Naive thymus-derived CD8-positive, alpha-beta T cell (primary cell): Measurements from ENCODE around the gene RASA4B. TPM values are rescaled to one million over a fixed set of nuclear protein-coding genes. Genes with fewer than 3 reads are reported as not detected.
"Not testable (repeated sequence)": the region's sequence is repeated elsewhere in the genome, so short reads cannot be mapped to it uniquely, and the experiment has no call there.

Experiments used
- ATAC-seq, 2 donors: fragments of 150-1000 bp; cut with Tn5 transposase in 1 of 2; sonication (Bioruptor Pico), chemical (Tn5 transposase) in 1 of 2; 1 replicate in 1 of 2; 2 replicates in 1 of 2; pipeline ENCODE4 v1.10.0; 2021; ENCODE audit warnings: mild to moderate bottlenecking in 2 of 2, moderate library complexity in 2 of 2
- POLR2A ChIA-PET: fragments of 350-600 bp; sonication (Branson Sonifier 250); formaldehyde crosslinking; loops from one replicate; lab custom pipeline; 2021; ENCODE audit warnings: antibody characterized with exemption; lab: Charles Lee
- DNase-seq, 10 donors: peaks; one replicate each; pipeline versions ENCODE4 v3.0.0 to v3.0.0-alpha.2; 2020 to 2022
- H3K27ac Mint-ChIP-seq, 10 donors: one replicate each; pipeline ENCODE4 v1.8.0; 2020 to 2022; ENCODE audit warnings: mild to moderate bottlenecking in 10 of 10, mixed read lengths in 10 of 10, moderate library complexity in 4 of 10, inconsistent platforms in 1 of 10
- H3K27me3 Mint-ChIP-seq, 5 donors: one replicate each; pipeline ENCODE4 v1.8.0; 2021 to 2022; ENCODE audit warnings: mixed read lengths in 5 of 5
- H3K36me3 Mint-ChIP-seq, 3 donors: one replicate each; pipeline ENCODE4 v1.8.0; 2020 to 2022; ENCODE audit warnings: mixed read lengths in 3 of 3, mild to moderate bottlenecking in 2 of 3, inconsistent platforms in 1 of 3
- H3K4me1 Mint-ChIP-seq, 4 donors: one replicate each; pipeline ENCODE4 v1.8.0; 2021 to 2022; ENCODE audit warnings: mixed read lengths in 4 of 4
- H3K4me3 Mint-ChIP-seq, 10 donors: one replicate each; pipeline ENCODE4 v1.8.0; 2020 to 2022; ENCODE audit warnings: mild to moderate bottlenecking in 10 of 10, mixed read lengths in 10 of 10, moderate library complexity in 6 of 10, inconsistent platforms in 1 of 10
- H3K9me3 Mint-ChIP-seq, 9 donors: one replicate each; pipeline ENCODE4 v1.8.0; 2020 to 2022; ENCODE audit warnings: mixed read lengths in 9 of 9, mild to moderate bottlenecking in 3 of 9, inconsistent platforms in 1 of 9, moderate library complexity in 1 of 9
- polyA plus RNA-seq, 3 donors: library from polyadenylated mRNA; unstranded; fragments of 300-500 nt; fragmentation: Illumina TruSeq; gene quantifications; one replicate each; pipeline ENCODE4 v1.2.3, GENCODE V29; 2021
- total RNA-seq, 8 experiments: library from RNA in 2 of 8; stranded (reverse) in 2 of 8; gene quantifications; one replicate each; pipeline ENCODE4 v1.2.3 and lab custom pipeline; 2021 to 2026

RASA4B gene
- total and polyA plus RNA-seq, 5 experiments from 2014 or later: 7.8 to 35.0 (median 15.7) TPM

DNA sequence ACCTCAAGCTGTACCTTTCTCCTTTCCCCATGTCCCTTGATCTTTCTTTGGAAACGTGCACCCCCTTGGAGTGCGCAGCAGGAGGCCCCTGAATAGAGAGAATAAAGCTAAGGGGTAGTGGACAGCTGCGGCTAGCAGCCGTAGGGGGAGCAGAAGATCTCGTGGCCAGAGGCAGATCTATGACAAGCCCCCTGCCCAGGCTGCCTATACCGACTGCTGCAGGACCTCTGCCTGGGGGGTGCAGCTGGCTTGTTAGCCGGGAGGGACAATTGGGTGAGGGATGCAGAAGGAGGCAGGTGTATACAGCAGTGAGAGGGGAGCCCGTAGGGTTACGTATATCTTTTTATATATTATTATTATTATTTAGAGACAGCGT is 38.4 kb downstream of the RASA4B start:
- peak overlapping the region in 1 of 10 donors; percentile 66 for H3K4me3 Mint-ChIP-seq
- DNase-seq, POLR2A ChIA-PET, H3K27me3 Mint-ChIP-seq, H3K36me3 Mint-ChIP-seq, H3K4me1 Mint-ChIP-seq, H3K9me3 Mint-ChIP-seq: not testable (repeated sequence)
- peak; percentile 5 to 14 for ATAC-seq
- H3K27ac Mint-ChIP-seq: peak overlapping the region in 1 of 10 donors; percentile 84

DNA sequence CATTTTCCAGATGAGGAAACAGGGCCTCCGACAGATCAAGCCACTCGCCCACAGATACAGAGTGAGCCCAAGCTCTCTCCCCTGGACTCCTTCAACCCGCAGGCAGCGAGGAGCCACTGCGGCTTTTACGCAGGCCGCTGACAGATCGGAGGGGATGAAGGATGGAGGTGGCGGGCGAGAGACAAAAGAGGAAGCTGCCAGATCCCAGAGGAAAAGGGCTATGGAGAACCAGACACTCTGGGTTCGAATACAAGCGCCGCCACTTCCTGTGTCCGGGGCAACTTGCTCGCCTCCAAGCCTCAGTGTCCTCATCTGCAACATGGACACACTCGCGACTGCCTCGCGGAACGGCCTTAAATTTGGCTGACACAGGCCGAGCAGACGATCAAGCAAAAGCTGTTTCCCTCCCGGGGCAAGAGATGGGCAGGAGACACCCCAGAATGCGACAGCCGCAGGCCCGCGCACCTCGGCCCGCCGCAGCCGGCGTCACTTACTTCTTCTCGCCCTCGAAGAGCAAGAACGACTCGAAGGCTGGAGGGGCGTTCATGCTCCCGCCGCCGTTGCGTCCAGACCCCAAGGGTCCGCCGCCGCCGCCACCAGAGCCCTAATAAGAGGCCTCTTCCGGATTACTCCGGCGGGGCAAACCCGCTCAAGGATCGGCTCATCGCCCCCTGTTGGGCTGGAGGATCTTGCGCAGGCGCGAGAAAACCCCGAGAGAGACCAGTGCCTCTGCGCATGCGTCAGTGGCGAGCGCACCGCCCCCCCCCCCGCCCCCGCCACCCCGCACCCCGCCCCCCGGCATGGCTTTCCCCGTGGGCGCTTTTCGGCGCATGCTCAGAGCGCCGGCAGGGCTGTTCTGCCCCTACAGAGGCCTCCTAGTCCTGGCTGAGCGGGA is 39.0 kb downstream of the RASA4B start, which contains the start of gene POLR2J:
TSS of gene POLR2J (minus strand) at position 609 of the 895 bp plus-strand sequence. CDS start at position 547, 62 bp downstream.
- POLR2A ChIA-PET, H3K9me3 Mint-ChIP-seq, H3K4me1 Mint-ChIP-seq, H3K36me3 Mint-ChIP-seq, H3K27me3 Mint-ChIP-seq: not testable (repeated sequence)
- Mint-ChIP-seq H3K27ac (peak within 1 kb of the TSS in 8 of 10 donors; percentile 84 to 94 (median 90)), H3K4me3 (peak within 1 kb of the TSS; percentile 66 to 93 (median 90))
- DNase-seq (peak; percentile 64 to 93 (median 86)), ATAC-seq (peak; percentile 89 to 91)

DNA sequence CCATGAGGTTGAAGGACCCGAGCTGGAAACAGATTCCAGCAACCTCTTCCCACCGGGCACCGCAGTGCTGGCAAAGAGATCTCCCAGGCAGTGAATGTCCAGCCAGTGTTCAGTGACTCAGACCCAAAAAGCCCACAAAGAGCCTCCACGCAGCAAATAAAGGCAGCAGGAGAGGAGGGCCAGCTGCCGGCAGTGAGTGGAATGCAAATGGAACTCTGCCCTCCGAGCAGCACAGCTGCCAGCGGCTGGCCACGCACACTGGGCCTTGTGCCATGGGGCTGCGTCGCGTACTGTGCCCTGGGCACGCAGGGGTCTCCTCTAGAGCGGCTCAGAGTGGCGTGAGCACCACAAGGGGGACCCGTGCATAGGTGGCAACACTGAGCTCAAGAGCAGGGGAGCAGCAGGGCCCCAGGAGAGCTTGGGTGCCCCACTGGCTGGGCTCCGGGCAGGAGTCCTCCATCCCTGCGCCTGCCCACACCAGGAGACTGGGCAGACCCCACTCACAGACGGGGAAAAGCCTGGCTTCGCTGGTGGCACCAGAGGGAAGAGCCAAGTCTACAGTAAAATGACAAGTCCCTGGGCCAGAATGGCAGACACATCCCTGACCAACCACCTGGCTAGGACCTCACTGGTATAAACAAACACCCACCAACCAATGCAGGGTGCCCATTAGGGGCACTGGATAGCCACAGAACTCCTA is 42.7 kb downstream of the RASA4B start:
- ATAC-seq, H3K36me3 Mint-ChIP-seq, H3K27me3 Mint-ChIP-seq, H3K9me3 Mint-ChIP-seq, H3K27ac Mint-ChIP-seq, POLR2A ChIA-PET, H3K4me3 Mint-ChIP-seq: not testable (repeated sequence)
- peaks cover 0 to 12% (median 2%) of the 10 kb centered on the region in 4 donors for H3K4me1 Mint-ChIP-seq
- peak in 1 of 10 donors; percentile 8 for DNase-seq

DNA sequence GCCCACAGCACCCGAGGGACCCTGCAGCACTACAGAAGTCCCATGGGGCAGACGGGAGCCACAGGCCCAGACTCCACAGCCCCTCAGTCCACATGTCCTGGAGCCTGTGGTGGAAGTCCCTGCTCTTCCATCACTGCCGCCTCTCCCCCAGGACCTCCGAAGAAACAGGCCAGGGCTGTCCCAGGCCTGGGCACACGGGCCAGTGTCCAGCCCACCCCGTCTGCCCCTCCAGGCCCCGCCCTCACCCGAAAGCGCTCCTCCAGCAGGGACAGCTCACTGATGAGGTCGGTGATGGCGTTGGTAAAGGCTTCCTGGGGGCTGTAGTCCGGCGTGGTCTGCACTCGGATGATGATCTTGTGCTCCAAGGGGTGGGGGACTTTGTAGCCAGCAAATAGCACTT is 43.5 kb downstream of the RASA4B start:
- peak in 2 of 10 donors; percentile 0 to 43 for DNase-seq
- H3K9me3 Mint-ChIP-seq, H3K27me3 Mint-ChIP-seq, H3K27ac Mint-ChIP-seq, H3K4me3 Mint-ChIP-seq, ATAC-seq, POLR2A ChIA-PET, H3K36me3 Mint-ChIP-seq: not testable (repeated sequence)
- H3K4me1 Mint-ChIP-seq: peaks cover 0 to 11% (median 1%) of the 10 kb centered on the region in 4 donors

DNA sequence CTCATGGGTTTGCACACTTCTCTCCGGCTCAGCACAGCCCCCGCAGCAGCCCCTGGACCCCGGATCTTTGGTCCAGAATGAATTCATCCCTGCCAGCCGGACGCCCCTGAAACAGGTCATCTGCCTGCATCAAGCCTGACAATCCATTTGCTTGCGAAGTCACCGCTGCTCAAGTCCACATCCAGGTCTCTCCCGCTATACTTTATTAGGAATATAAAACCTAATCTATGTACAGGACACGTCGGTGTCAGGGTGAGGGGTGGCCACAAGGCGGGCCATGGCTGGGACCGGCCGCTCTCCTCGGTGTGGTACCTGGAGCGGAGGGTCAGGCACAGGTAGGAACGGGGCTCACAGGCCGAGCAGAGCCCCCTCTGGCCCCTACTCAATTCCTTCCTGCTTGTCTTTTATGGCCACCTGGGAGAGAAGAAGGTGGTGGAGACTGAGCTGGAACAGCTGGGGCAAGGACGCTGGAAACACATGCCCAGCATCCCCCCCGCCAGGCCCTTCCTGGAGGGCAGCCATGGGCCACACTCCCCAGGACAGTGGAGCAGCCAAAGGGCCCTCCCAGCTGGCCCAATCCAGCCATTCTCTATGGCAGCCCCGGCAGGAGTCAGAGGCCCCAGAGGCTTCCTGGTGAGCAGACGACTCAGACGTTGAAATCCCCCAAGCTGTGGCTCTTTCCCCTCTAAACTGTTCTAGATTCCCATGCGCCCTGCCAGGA is 44.1 kb downstream of the RASA4B start:
- Mint-ChIP-seq H3K9me3 (no peaks in the 10 kb centered on the region), H3K4me3 (no peak overlapping the region), H3K27ac (no peak overlapping the region), H3K36me3 (peaks cover 0 to 10% (median 0%) of the 10 kb centered on the region in 3 donors), H3K4me1 (peaks cover 0 to 11% (median 1%) of the 10 kb centered on the region in 4 donors), H3K27me3 (no peaks in the 10 kb centered on the region)
- ATAC-seq (no peak), DNase-seq (peak in 2 of 10 donors; percentile 0 to 56)
- POLR2A ChIA-PET: interaction anchor here (0.5 to 0.9 kb wide), 2 partner anchors 40 to 73 kb away, joined by 3 to 4 read pairs; no protein-coding TSS in a partner anchor

- peaks cover 0 to 11% (median 1%) of the 10 kb centered on the region in 4 donors for H3K4me1 Mint-ChIP-seq
- peaks cover 0 to 10% (median 0%) of the 10 kb centered on the region in 3 donors for H3K36me3 Mint-ChIP-seq
- POLR2A ChIA-PET: interaction anchor here (0.5 to 1.7 kb wide), 4 partner anchors 8 to 72 kb away, joined by 3 to 4 read pairs (median 3); no protein-coding TSS in a partner anchor
- H3K9me3 Mint-ChIP-seq: no peaks in the 10 kb centered on the region
- ATAC-seq (peak; percentile 8 to 25), DNase-seq (peak in 1 of 10 donors; percentile 58)
- H3K4me3 Mint-ChIP-seq: no peak overlapping the region
- peak overlapping the region in 2 of 10 donors; percentile 60 to 78 for H3K27ac Mint-ChIP-seq
- no peaks in the 10 kb centered on the region for H3K27me3 Mint-ChIP-seq
These were observed 45.2 kb downstream of the RASA4B start for GRCh38 chr7:102472126-102473041.

- H3K9me3 Mint-ChIP-seq: no peaks in the 10 kb centered on the region
- H3K4me3 Mint-ChIP-seq: no peak overlapping the region
- peak overlapping the region in 1 of 10 donors; percentile 78 for H3K27ac Mint-ChIP-seq
- peaks cover 1 to 11% (median 3%) of the 10 kb centered on the region in 4 donors for H3K4me1 Mint-ChIP-seq
- H3K36me3 Mint-ChIP-seq: peaks cover 0 to 14% (median 0%) of the 10 kb centered on the region in 3 donors
- POLR2A ChIA-PET: interaction anchor here (0.5 to 1.7 kb wide), 3 partner anchors 8 to 75 kb away, joined by 3 to 6 read pairs (median 3); partner anchors contain the start of gene PRKRIP1
- no peaks in the 10 kb centered on the region for H3K27me3 Mint-ChIP-seq
- no peak for ATAC-seq
- DNase-seq: peak in 1 of 10 donors; percentile 48
These were observed 45.8 kb downstream of the RASA4B start for GRCh38 chr7:102471791-102472125.

DNA sequence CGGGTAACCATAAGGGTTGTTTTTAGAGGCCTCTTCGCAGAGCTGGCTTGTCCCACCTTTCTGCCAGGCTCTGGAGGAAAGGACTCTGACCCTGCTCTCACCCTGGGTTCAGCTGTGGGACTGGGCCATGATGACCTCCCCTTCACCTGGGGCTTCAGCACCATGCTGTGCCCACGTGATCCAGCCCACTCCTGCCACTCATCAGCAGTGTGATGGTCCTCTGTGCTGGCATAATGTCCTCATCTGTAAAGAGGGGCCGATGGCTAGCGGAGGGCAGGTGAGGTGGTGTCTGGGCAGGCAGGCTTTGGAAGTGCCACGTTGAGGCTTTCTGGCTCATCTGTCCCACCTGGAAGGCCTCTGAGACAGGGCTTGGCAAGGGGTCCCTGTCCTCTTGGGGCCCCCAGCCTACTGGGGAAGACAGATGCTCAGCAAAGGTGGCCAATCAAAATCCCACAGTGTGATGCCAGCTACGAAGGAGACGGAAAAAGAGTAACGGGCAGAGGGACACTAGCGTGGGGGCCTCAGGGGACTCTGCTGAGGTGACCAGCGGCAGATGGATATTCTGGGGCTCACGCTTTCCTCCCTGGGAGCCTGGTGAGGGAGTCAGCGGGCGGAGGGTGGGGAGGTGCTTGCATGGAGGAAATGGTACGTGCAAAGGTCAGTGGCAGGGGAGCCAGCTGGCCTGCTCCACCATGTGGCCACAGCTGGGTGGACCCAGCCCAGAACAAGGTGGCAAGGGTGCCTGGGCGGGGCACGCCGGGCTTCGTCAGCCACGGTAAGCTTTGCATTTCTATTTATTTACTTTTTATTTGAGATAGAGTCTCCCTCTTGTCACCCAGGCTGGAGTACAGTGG is 47.4 kb downstream of the RASA4B start:
- Mint-ChIP-seq H3K27ac (peak overlapping the region in 3 of 10 donors; percentile 14 to 48 (median 38)), H3K4me3 (peak overlapping the region in 1 of 10 donors; percentile 34), H3K4me1 (peaks cover 9 to 17% (median 15%) of the 10 kb centered on the region in 4 donors), H3K9me3 (no peaks in the 10 kb centered on the region), H3K27me3 (no peaks in the 10 kb centered on the region), H3K36me3 (peaks cover 0 to 14% (median 0%) of the 10 kb centered on the region in 3 donors)
- ATAC-seq (no peak), DNase-seq (peak in 1 of 10 donors; percentile 45)
- POLR2A ChIA-PET: interaction anchor here (1.7 kb wide), 1 partner anchor 66 kb away, joined by 3 read pairs; no protein-coding TSS in a partner anchor

GRCh38 chr7:102469351-102469971 is 48.1 kb downstream of the RASA4B start:
- Mint-ChIP-seq H3K27ac (peak overlapping the region in 1 of 10 donors; percentile 22), H3K4me3 (no peak overlapping the region), H3K27me3 (no peaks in the 10 kb centered on the region), H3K36me3 (peaks cover 0 to 14% (median 0%) of the 10 kb centered on the region in 3 donors), H3K9me3 (no peaks in the 10 kb centered on the region), H3K4me1 (peaks cover 9 to 20% (median 16%) of the 10 kb centered on the region in 4 donors)
- POLR2A ChIA-PET: no interaction called here
- peak in 1 of 10 donors; percentile 53 for DNase-seq
- ATAC-seq: no peak
